ENCODE results near the gene MX1.
A peak's percentile ranks its signal among the peaks of the same experiment; 100 is the strongest.

MX1 gene

DNA sequence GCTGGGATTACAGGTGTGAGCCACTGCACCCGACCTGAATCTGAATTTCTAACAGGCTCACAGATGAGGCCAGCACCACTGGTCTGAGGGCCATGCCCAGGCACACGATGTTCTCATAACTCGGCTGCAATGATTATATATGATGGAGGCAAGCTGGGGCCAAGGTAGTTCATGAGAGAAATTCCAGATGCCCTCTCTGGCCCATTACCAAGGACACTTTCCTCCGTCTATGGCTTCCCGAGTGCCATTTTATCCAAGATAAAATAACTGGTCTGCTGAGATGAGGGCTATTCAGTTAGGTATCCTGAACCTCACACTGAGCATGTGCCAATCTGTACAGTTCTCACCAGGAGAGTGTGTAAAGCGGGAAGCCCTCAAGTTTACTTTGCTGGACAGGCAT, 65.4 kb downstream of the MX1 start:
- DNase-seq (ENCODE audit: low spot score) = no peak

- no peak for DNase-seq (ENCODE audit: low spot score)
Measured at GRCh38 chr21:41494242-41494641, 68.2 kb downstream of the MX1 start.

DNA sequence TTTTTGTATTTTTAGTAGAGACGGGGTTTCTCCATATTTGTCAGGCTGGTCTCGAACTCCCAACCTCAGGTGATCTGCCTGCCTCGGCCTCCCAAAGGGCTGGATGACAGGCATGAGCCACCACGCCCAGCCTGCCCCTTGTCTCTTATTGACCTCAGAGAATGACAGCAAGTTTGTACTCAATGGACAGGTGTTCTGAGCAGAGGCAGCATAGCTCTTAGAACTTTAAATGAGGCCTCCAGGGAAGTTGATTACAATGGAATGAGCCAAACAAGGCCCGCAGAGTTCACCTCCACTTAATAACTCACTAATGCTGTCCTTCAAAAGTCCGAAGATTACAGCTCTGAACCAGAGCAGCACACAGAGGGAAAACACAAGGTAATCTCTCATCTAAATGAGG, 71.0 kb downstream of the MX1 start:
- no peak for DNase-seq (ENCODE audit: low spot score)

GRCh38 chr21:41497788-41498187, 71.7 kb downstream of the MX1 start:
- no peak for DNase-seq (ENCODE audit: low spot score)

DNA sequence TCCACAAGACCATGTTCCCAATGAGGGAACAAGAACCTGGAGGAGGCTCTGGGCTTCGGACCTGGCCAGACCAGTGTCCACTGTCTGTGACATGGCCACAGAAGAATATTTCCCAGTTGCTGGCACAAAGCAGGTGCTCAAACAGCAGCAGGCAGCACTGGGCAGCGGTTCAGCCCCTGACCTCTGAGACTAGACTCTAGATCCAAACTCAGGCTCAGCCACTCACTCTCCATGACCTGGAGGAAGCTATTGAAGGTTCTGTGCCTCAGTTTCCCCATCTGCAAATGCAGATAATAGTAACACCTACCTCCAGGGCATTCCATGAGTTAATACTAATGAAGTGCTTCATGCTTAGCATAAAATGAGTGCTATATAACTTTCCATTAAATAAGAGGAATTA, 73.9 kb downstream of the MX1 start:
- DNase-seq (ENCODE audit: low spot score) = no peak

DNA sequence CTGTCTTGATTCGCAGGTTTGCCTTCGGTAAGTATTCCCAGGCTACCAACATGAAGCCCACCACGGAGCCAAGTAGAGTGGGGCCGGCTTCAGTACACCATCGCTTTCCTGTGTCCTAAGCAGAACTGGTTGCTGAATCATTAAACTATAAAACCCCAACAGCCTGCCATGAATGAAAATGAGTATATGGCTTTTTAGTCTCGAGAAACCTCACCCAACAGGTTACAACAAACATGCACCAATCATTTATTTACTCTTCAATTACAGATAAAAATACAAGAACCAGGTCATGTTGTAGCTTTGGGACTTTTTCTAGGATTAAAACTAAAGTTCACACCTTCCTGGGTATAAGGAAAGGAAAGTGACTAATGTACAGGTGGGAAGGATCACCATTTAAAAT, 74.3 kb downstream of the MX1 start:
- no peak for DNase-seq (ENCODE audit: low spot score)

DNA sequence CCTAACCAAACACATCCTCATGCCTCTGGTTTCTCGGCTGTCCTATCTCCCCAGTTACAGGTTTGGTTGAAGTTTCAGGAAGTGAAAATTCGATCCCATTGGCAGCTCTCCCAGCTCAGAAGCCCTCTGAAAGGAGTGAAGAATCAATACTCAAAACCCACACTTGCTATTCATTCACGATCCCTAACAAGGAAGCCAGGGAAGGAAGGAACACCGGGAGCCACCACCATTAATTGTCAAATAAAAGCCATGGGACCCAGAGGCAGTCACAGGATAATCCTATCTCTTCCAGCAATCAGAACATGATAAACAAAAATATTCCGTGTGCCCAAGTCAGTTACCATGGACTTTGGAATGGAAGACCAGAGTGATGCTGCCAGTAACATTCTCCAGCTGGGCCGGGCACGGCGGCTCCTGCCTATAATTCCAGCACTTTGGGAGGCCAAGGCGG, 74.9 kb downstream of the MX1 start:
- peak; percentile 73 for DNase-seq (ENCODE audit: low spot score)

DNA sequence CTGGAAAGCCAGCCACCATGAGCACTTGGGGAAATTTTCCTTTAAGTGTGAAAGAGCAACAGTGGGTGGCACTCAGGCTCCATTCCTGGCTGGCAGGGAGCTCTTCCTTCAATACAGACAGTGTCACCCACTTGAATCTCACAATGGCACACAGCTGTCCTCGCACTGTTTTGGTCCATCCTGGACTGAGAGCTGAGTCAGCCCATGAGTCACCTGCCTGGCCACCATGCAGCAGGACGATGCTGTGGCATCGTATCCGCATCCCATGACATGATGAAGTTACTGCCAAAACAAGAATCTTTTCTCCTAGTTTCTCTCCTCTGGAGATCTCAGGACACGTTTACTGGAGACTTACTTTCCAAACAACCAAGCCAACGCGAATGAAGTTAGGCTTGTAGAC, 75.9 kb downstream of the MX1 start:
- no peak for DNase-seq (ENCODE audit: low spot score)

GRCh38 chr21:41503331-41503730, 77.3 kb downstream of the MX1 start:
- no peak for DNase-seq (ENCODE audit: low spot score)

DNA sequence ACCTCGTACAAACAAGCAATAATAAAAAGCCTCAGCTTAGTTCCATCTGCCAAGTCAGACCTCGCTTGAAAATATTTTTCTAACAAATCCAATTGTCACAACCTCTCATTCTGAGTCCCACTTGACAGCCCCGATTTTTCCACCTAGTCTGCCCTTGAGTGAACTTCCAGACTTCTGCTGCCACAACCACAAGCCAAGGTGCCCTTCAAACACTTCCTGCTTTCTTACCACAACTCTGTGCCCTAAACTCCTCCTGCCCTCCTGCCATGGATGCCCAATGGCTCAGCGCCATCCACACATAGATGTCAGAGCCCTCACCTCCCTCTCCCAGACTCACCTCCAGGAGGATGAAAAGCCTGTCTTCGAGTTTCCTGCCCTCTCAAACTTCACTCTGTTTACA, 78.0 kb downstream of the MX1 start:
- DNase-seq (ENCODE audit: low spot score) = no peak

GRCh38 chr21:41506005-41506594, 80.1 kb downstream of the MX1 start:
- no peak for DNase-seq (ENCODE audit: low spot score)

DNA sequence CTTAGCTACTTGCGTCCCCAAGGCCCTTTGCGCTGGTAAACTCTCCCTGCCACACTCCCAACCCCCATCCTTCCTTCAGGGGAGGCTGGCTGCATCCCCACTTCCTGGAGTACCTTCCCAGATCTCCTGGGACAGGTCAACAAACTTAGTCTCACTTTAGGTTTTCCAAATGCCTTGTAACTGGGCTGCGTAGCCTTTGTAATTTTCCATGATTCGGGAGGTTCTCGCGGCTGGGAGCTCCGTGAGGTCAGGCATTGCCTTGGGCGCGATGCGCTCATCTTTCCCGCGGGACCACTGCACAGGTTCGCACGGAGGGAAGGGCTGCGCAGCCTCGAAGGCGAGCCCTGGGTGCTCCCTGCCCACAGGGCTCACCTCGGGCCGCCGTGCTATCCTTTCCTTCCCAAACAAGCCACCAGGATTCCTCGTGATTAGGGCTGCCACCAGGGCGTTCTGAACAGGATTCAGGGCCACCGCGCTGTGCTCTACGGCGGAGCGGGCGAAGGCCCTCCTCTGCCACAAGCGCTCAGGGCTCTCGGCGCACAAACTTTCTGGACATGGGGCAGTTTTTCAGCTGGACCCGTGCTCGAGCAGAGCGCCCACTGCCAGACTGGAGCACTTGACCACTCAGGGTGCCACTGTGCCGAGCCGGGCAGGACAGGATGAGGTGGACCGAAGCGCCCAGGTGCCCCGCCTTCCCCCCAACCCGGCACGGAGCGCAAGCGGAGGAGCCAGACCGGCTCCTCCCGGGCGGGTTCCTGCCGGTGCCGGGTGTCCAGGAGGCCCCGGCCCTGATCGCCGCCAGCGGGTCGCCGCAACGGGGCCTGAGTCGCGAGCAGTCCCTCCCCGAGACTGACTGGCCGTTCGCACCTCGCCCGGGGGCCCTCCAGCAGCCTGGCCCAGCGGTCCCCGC, 80.8 kb downstream of the MX1 start:
- no peak for DNase-seq (ENCODE audit: low spot score)

- DNase-seq (ENCODE audit: low spot score) = peak; percentile 79
Measured at GRCh38 chr21:41507521-41508414, 81.7 kb downstream of the MX1 start, which contains the start of gene TMPRSS2. TMPRSS2 (minus strand) TSS chr21:41508158; CDS start chr21:41498133, 10,025 bp downstream.

DNA sequence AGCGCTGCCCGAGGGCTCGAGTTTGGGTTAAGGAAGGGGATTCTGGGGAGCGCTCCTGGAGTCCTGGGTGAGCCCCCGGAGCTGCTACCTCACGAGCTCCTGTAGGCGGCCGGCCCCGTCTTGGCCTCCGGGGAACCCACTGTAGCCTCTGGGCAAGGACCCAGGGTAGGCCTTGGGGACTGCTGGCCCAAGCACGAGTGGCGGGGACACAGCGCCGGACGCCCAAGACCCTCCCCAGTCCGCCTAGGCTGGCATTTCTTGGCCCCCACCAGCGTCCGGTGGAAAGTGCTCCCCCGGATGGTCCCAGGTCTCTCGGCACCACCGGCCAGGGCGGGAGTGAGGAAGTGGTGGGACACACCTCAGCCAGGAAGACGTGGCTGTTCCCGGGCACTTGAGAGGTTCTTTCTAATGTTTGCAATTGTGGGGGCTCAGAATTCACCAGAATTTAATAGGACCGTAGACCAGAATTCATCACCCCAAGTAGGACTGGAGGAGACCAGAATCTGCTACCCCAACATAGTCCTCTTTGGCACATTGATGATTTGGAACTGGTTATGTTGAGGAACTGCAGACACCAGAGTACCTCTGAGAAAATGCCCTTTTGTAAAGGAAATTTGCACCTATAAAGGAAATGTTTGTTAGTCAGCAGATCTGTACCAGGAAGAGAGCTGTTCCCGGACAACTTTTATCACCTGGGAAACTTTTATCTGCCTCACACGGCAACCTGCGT, 82.5 kb downstream of the MX1 start:
- DNase-seq (ENCODE audit: low spot score) = no peak
